ENCODE data around the gene DDAH1. TPM values are rescaled to one million over a fixed set of nuclear protein-coding genes. Genes with fewer than 3 reads are reported as not detected.

Gene DDAH1
- total and polyA plus RNA-seq, 2 donors: 12.3 to 32.9 TPM

DNA sequence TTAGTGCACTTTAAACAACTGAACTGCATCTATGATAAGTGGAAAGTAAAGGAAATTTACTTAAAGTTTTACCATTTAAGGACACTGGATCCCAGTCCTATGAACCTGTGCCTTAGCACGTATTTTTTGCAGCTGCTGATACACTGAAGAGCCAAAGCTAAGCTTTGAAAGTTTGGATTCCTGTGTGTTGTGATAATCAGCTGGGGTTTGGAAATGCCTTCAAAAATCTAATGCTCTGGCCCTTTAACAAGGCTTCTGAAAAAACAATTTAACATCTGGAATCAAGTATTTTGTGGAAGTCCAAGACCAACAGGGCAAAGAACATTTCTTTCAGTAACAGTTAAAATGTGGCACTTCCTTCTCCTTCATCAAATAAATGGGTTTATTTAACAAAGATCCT is 51.8 kb downstream of the DDAH1 start:
- Histone ChIP-seq H3K27ac (ENCODE audit: low read depth) (no peak overlapping the region), H3K36me3 (ENCODE audit: insufficient read depth) (no peaks in the 10 kb centered on the region), H3K4me1 (ENCODE audit: insufficient read depth) (no peaks in the 10 kb centered on the region), H3K4me3 (ENCODE audit: low read depth, low read length) (no peak overlapping the region)
- DNase-seq (ENCODE audit: extremely low spot score): no peak
- 58% methylated on average over 1 of the region's 1 CpG for WGBS

GRCh38 chr1:85411567-85412305 is 53.2 kb downstream of the DDAH1 start:
- Histone ChIP-seq H3K4me1 (ENCODE audit: insufficient read depth) (no peaks in the 10 kb centered on the region), H3K36me3 (ENCODE audit: insufficient read depth) (no peaks in the 10 kb centered on the region), H3K4me3 (ENCODE audit: low read depth, low read length) (no peak overlapping the region), H3K27ac (ENCODE audit: low read depth) (no peak overlapping the region)
- WGBS: 86% methylated on average over 5 of the region's 5 CpGs
- no peak for DNase-seq (ENCODE audit: extremely low spot score)

DNA sequence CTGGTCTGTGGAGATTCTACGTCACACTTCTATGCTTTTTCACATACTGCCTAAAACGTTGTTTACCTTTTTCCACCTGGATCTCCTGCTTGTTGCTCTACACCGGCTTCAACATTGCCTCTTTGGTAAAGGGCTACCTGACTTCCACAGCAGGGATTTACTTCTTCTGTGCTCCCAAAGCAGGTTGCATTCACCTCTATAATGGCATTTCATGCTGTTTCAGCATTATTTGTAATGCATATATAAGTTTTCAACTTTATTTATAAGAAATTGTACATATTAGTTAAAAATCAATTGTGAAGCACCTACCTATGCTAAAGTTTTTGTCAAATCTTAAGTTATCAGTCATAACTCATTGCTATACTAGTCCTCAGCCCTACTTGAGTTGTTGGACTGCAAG is 55.4 kb downstream of the DDAH1 start:
- WGBS: 88% methylated on average over 3 of the region's 3 CpGs
- Histone ChIP-seq H3K4me3 (ENCODE audit: low read depth, low read length) (no peak overlapping the region), H3K4me1 (ENCODE audit: insufficient read depth) (no peaks in the 10 kb centered on the region), H3K36me3 (ENCODE audit: insufficient read depth) (no peaks in the 10 kb centered on the region), H3K27ac (ENCODE audit: low read depth) (no peak overlapping the region)
- DNase-seq (ENCODE audit: extremely low spot score): no peak

- no peaks in the 10 kb centered on the region for H3K36me3 ChIP-seq (ENCODE audit: insufficient read depth)
- 58% methylated on average over 5 of the region's 5 CpGs for WGBS
- no peak for DNase-seq (ENCODE audit: extremely low spot score)
- no peaks in the 10 kb centered on the region for H3K4me1 ChIP-seq (ENCODE audit: insufficient read depth)
- H3K27ac ChIP-seq (ENCODE audit: low read depth): no peak overlapping the region
- no peak overlapping the region for H3K4me3 ChIP-seq (ENCODE audit: low read depth, low read length)
Measured at GRCh38 chr1:85407746-85408377, 57.1 kb downstream of the DDAH1 start.

- peak; percentile 79 for DNase-seq (ENCODE audit: extremely low spot score)
- no peaks in the 10 kb centered on the region for H3K4me1 ChIP-seq (ENCODE audit: insufficient read depth)
- H3K27ac ChIP-seq (ENCODE audit: low read depth): no peak overlapping the region
- no peak overlapping the region for H3K4me3 ChIP-seq (ENCODE audit: low read depth, low read length)
- H3K36me3 ChIP-seq (ENCODE audit: insufficient read depth): no peaks in the 10 kb centered on the region
- WGBS: 13% methylated on average over 3 of the region's 3 CpGs
Measured at GRCh38 chr1:85406887-85407533, 57.9 kb downstream of the DDAH1 start.

DNA sequence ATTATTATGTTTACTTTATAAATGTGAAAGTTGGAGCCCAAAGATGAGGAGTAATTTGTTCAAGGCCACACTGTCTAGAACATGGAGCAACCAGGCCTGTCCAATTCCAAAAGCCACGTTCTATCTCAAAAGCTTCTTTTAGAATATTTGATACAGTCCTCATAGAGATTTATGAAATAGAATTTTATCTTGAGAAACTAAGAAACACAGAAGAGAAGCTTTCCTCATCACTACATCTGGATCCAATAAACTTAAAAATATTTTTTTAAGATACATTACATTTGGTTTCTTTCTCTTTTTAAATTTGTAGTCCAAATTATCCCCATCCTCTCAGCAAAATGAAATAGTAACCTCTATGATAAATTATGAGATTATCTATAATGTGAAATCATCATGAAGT is 58.9 kb downstream of the DDAH1 start:
- H3K27ac ChIP-seq (ENCODE audit: low read depth): no peak overlapping the region
- H3K36me3 ChIP-seq (ENCODE audit: insufficient read depth): no peaks in the 10 kb centered on the region
- no peak for DNase-seq (ENCODE audit: extremely low spot score)
- H3K4me1 ChIP-seq (ENCODE audit: insufficient read depth): no peaks in the 10 kb centered on the region
- no peak overlapping the region for H3K4me3 ChIP-seq (ENCODE audit: low read depth, low read length)
- 72% methylated on average over 1 of the region's 1 CpG for WGBS

- DNase-seq (ENCODE audit: extremely low spot score): no peak
- Histone ChIP-seq H3K27ac (ENCODE audit: low read depth) (peak overlapping the region; percentile 59), H3K4me1 (ENCODE audit: insufficient read depth) (no peaks in the 10 kb centered on the region), H3K36me3 (ENCODE audit: insufficient read depth) (no peaks in the 10 kb centered on the region), H3K4me3 (ENCODE audit: low read depth, low read length) (no peak overlapping the region)
- 86% methylated on average over 5 of the region's 5 CpGs for WGBS
Measured at GRCh38 chr1:85404408-85404807, 60.6 kb downstream of the DDAH1 start.

DNA sequence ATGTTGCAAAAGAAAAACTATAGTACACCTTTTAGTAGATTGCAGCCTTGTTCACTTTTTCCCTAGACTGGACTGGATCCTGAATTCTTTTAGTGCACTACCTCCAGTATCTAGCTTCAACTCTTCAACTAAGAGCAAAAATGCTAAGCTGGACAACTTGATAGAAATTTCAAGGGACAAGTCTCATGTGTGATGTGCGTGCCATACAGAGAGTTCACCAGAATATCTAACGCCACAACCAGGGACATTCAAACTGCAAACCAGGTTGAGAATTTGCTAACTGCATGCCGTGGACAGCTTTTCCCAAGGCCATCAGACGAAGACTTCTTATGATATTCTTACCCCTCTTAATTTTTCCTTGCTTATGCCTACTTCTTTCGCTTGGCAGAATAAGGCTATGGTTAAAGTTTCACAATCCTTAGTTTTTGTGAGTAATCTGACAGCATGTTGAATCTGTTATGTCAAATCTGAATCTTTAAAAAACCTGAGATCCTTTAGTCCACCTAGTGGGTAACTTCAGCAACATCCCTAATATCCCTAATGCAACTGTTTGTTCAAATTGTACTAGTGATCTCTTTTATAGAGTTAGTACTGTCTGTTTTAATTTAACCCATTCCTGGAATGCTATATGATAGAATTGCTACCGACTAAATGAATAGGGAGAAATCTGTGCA is 66.4 kb downstream of the DDAH1 start:
- no peaks in the 10 kb centered on the region for H3K36me3 ChIP-seq (ENCODE audit: insufficient read depth)
- DNase-seq (ENCODE audit: extremely low spot score): no peak
- H3K4me1 ChIP-seq (ENCODE audit: insufficient read depth): no peaks in the 10 kb centered on the region
- 88% methylated on average over 6 of the region's 6 CpGs for WGBS
- no peak overlapping the region for H3K4me3 ChIP-seq (ENCODE audit: low read depth, low read length)
- no peak overlapping the region for H3K27ac ChIP-seq (ENCODE audit: low read depth)

DNA sequence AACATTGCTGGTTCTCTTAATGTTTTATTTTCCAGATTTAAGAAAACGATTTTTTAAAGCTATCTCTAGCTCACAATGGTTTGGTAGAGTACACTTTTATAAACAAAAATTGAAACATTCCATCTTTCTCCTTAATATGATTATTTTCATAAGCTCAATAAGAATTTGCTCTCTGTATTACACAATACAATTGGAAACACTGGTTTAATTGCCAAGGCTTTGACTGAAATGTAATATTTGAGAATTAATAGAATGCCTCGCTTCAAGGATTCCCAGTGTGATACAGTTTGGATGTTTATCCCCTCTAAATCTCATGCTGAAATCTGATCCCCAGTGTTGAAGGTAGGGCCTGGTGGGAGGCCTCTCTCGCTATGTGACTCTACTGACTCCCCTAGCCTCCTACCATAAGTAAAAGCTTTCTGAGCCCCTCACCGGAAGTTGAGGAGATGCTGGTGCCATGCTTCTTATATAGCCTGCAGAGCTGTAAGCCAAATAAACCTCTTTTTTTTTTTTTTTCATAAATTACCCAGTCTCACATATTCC is 67.4 kb downstream of the DDAH1 start:
- no peak overlapping the region for H3K4me3 ChIP-seq (ENCODE audit: low read depth, low read length)
- no peaks in the 10 kb centered on the region for H3K4me1 ChIP-seq (ENCODE audit: insufficient read depth)
- no peaks in the 10 kb centered on the region for H3K36me3 ChIP-seq (ENCODE audit: insufficient read depth)
- 66% methylated on average over 4 of the region's 4 CpGs for WGBS
- no peak overlapping the region for H3K27ac ChIP-seq (ENCODE audit: low read depth)
- no peak for DNase-seq (ENCODE audit: extremely low spot score)

DNA sequence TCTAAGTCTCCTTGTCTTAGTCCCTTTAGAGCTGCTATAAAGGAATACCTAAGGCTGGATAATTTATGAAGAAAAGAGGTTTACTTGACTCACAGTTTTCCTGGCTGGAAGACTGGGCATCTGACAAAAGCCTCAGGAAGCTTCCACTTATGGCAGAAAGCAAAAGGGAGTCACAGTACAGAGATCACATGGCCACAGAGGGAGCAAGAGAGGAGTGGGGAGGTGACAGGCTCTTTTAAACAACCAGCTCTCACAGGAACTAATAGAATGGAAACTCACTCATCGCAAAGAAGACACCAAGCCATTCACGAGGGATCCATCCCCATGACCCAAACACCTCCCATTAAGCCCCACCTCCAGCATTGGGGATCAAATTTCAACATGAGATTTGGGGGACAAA is 68.8 kb downstream of the DDAH1 start:
- WGBS: 98% methylated on average over 2 of the region's 2 CpGs
- DNase-seq (ENCODE audit: extremely low spot score): no peak
- no peaks in the 10 kb centered on the region for H3K4me1 ChIP-seq (ENCODE audit: insufficient read depth)
- H3K36me3 ChIP-seq (ENCODE audit: insufficient read depth): no peaks in the 10 kb centered on the region
- H3K27ac ChIP-seq (ENCODE audit: low read depth): no peak overlapping the region
- H3K4me3 ChIP-seq (ENCODE audit: low read depth, low read length): no peak overlapping the region

- WGBS: 97% methylated on average over 2 of the region's 2 CpGs
- Histone ChIP-seq H3K4me1 (ENCODE audit: insufficient read depth) (no peaks in the 10 kb centered on the region), H3K27ac (ENCODE audit: low read depth) (no peak overlapping the region), H3K36me3 (ENCODE audit: insufficient read depth) (no peaks in the 10 kb centered on the region), H3K4me3 (ENCODE audit: low read depth, low read length) (no peak overlapping the region)
- no peak for DNase-seq (ENCODE audit: extremely low spot score)
Measured at GRCh38 chr1:85394130-85394529, 70.8 kb downstream of the DDAH1 start.

DNA sequence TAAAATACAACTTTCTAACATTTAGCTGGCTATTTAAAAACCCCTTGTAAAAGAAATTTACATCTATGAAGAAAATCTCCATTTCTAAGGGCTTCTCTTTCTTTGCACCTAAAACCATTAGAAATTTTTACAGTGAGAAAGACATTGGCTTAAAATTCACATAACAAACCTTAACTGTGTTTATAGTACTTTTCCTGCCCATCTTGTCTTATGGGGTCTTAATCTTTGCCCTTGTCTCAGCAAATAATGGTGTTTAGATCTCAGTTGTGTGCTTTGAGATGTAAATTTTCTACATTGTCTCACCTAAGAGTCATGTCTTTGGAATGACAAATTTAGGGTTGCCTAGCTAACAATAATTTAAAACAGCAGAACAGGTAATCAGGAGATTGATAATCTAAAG is 71.5 kb downstream of the DDAH1 start:
- no peaks in the 10 kb centered on the region for H3K36me3 ChIP-seq (ENCODE audit: insufficient read depth)
- no peaks in the 10 kb centered on the region for H3K4me1 ChIP-seq (ENCODE audit: insufficient read depth)
- DNase-seq (ENCODE audit: extremely low spot score): no peak
- no peak overlapping the region for H3K4me3 ChIP-seq (ENCODE audit: low read depth, low read length)
- no peak overlapping the region for H3K27ac ChIP-seq (ENCODE audit: low read depth)

DNA sequence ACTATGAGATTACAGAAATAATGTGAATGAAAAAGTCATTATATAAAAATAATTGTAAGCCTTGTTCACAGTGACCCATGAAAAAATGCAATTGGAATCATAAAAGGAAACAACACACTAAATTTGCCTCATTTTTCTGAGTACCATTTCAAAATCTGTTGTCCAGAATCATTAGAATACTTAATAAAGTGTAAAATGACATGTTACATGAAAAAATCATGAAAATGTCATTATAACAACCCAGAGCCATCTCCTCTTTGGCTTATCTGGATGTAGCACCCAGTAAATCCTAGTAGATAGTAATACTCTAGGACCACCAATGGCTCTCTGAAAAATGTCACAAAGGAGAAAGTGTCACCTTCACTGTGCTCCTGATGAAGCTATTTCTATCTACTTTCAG is 76.5 kb downstream of the DDAH1 start:
- no peak for DNase-seq (ENCODE audit: extremely low spot score)
- Histone ChIP-seq H3K36me3 (ENCODE audit: insufficient read depth) (no peaks in the 10 kb centered on the region), H3K27ac (ENCODE audit: low read depth) (no peak overlapping the region), H3K4me3 (ENCODE audit: low read depth, low read length) (no peak overlapping the region), H3K4me1 (ENCODE audit: insufficient read depth) (no peaks in the 10 kb centered on the region)

Measured in urinary bladder (tissue), 4 donors.